Osteocyte (in vitro differentiated cells): ENCODE data around the gene STK17A. TPM values are rescaled to one million over a fixed set of nuclear protein-coding genes. Genes with fewer than 3 reads are reported as not detected.

Experiments used
- DNase-seq: peaks from one replicate; pipeline ENCODE4 v3.0.0; 2021; ENCODE audit warnings: mixed read lengths; ENCODE audit not compliant: unreplicated experiment; ENCODE audit errors: extremely low spot score
- H3K27ac Mint-ChIP-seq: one replicate; pipeline ENCODE4 v1.8.0; 2021; ENCODE audit warnings: mild to moderate bottlenecking, mixed read lengths; ENCODE audit not compliant: unreplicated experiment
- H3K27me3 Mint-ChIP-seq: one replicate; pipeline ENCODE4 v1.8.0; 2021; ENCODE audit warnings: mixed read lengths; ENCODE audit not compliant: unreplicated experiment
- H3K36me3 Mint-ChIP-seq: one replicate; pipeline ENCODE4 v1.8.0; 2021; ENCODE audit warnings: mixed read lengths; ENCODE audit not compliant: unreplicated experiment
- H3K4me1 Mint-ChIP-seq: one replicate; pipeline ENCODE4 v1.8.0; 2021; ENCODE audit warnings: mixed read lengths; ENCODE audit not compliant: unreplicated experiment
- H3K4me3 Mint-ChIP-seq: one replicate; pipeline ENCODE4 v1.8.0; 2021; ENCODE audit warnings: mild to moderate bottlenecking, moderate library complexity, mixed read lengths; ENCODE audit not compliant: unreplicated experiment
- H3K9me3 Mint-ChIP-seq: one replicate; pipeline ENCODE4 v1.8.0; 2021; ENCODE audit warnings: mixed read lengths; ENCODE audit not compliant: unreplicated experiment
- CTCF ChIP-seq: fragments of 200-600 bp; sonication (generic); IDR thresholded peaks from 2 replicates; pipeline ENCODE4 v1.5.0; 2021; ENCODE audit warnings: antibody characterized with exemption, mild to moderate bottlenecking, moderate library complexity
- total RNA-seq: library from RNA; stranded (reverse); gene quantifications from 2 replicates; pipeline ENCODE4 v1.2.1, GENCODE V29; 2021

Gene STK17A
- total RNA-seq, 1 donor from 2014 or later: 12.6 TPM

GRCh38 chr7:43632746-43633145 is 49.8 kb downstream of the STK17A start:
- TF ChIP-seq CTCF: no peak
- H3K9me3 Mint-ChIP-seq: no peaks in the 10 kb centered on the region
- H3K4me1 Mint-ChIP-seq: peaks cover 12% of the 10 kb centered on the region
- no peak overlapping the region for H3K27ac Mint-ChIP-seq
- H3K4me3 Mint-ChIP-seq: no peak overlapping the region
- no peaks in the 10 kb centered on the region for H3K27me3 Mint-ChIP-seq
- no peak for DNase-seq
- peaks cover 42% of the 10 kb centered on the region for H3K36me3 Mint-ChIP-seq

GRCh38 chr7:43634384-43634783 is 51.5 kb downstream of the STK17A start:
- no peak for TF ChIP-seq CTCF
- Mint-ChIP-seq H3K27ac (no peak overlapping the region), H3K4me1 (peaks cover 24% of the 10 kb centered on the region), H3K27me3 (no peaks in the 10 kb centered on the region), H3K9me3 (no peaks in the 10 kb centered on the region), H3K36me3 (peaks cover 37% of the 10 kb centered on the region), H3K4me3 (no peak overlapping the region)
- no peak for DNase-seq

GRCh38 chr7:43636093-43636492 is 53.2 kb downstream of the STK17A start:
- Mint-ChIP-seq H3K9me3 (no peaks in the 10 kb centered on the region), H3K27me3 (no peaks in the 10 kb centered on the region)

GRCh38 chr7:43637114-43637806 is 54.4 kb downstream of the STK17A start:
- H3K4me1 Mint-ChIP-seq: peaks cover 39% of the 10 kb centered on the region
- TF ChIP-seq CTCF: no peak
- H3K9me3 Mint-ChIP-seq: no peaks in the 10 kb centered on the region
- no peaks in the 10 kb centered on the region for H3K27me3 Mint-ChIP-seq
- H3K4me3 Mint-ChIP-seq: no peak overlapping the region
- no peak overlapping the region for H3K27ac Mint-ChIP-seq
- H3K36me3 Mint-ChIP-seq: peaks cover 29% of the 10 kb centered on the region
- DNase-seq: no peak

More at GRCh38 chr7:43636093-43636492, 53.2 kb downstream of the STK17A start:
- Mint-ChIP-seq H3K36me3 (peaks cover 37% of the 10 kb centered on the region), H3K4me3 (no peak overlapping the region), H3K4me1 (peaks cover 38% of the 10 kb centered on the region), H3K27ac (no peak overlapping the region)
- DNase-seq: no peak
- no peak for TF ChIP-seq CTCF

GRCh38 chr7:43639858-43640491 is 57.1 kb downstream of the STK17A start:
- Mint-ChIP-seq H3K4me3 (peak overlapping the region; percentile 14), H3K36me3 (peaks cover 23% of the 10 kb centered on the region), H3K27me3 (no peaks in the 10 kb centered on the region), H3K9me3 (no peaks in the 10 kb centered on the region), H3K27ac (peak overlapping the region; percentile 96), H3K4me1 (peaks cover 39% of the 10 kb centered on the region)
- TF ChIP-seq CTCF: no peak
- no peak for DNase-seq
